ENCODE measurements around the gene MAP3K6.
"Not testable (repeated sequence)": the region's sequence is repeated elsewhere in the genome, so short reads cannot be mapped to it uniquely, and the experiment has no call there.

Gene MAP3K6, protein sequence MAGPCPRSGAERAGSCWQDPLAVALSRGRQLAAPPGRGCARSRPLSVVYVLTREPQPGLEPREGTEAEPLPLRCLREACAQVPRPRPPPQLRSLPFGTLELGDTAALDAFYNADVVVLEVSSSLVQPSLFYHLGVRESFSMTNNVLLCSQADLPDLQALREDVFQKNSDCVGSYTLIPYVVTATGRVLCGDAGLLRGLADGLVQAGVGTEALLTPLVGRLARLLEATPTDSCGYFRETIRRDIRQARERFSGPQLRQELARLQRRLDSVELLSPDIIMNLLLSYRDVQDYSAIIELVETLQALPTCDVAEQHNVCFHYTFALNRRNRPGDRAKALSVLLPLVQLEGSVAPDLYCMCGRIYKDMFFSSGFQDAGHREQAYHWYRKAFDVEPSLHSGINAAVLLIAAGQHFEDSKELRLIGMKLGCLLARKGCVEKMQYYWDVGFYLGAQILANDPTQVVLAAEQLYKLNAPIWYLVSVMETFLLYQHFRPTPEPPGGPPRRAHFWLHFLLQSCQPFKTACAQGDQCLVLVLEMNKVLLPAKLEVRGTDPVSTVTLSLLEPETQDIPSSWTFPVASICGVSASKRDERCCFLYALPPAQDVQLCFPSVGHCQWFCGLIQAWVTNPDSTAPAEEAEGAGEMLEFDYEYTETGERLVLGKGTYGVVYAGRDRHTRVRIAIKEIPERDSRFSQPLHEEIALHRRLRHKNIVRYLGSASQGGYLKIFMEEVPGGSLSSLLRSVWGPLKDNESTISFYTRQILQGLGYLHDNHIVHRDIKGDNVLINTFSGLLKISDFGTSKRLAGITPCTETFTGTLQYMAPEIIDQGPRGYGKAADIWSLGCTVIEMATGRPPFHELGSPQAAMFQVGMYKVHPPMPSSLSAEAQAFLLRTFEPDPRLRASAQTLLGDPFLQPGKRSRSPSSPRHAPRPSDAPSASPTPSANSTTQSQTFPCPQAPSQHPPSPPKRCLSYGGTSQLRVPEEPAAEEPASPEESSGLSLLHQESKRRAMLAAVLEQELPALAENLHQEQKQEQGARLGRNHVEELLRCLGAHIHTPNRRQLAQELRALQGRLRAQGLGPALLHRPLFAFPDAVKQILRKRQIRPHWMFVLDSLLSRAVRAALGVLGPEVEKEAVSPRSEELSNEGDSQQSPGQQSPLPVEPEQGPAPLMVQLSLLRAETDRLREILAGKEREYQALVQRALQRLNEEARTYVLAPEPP (N-terminal part only)
- total RNA-seq = 1.5 to 1.6 reads per million in 2 experiments

DNA sequence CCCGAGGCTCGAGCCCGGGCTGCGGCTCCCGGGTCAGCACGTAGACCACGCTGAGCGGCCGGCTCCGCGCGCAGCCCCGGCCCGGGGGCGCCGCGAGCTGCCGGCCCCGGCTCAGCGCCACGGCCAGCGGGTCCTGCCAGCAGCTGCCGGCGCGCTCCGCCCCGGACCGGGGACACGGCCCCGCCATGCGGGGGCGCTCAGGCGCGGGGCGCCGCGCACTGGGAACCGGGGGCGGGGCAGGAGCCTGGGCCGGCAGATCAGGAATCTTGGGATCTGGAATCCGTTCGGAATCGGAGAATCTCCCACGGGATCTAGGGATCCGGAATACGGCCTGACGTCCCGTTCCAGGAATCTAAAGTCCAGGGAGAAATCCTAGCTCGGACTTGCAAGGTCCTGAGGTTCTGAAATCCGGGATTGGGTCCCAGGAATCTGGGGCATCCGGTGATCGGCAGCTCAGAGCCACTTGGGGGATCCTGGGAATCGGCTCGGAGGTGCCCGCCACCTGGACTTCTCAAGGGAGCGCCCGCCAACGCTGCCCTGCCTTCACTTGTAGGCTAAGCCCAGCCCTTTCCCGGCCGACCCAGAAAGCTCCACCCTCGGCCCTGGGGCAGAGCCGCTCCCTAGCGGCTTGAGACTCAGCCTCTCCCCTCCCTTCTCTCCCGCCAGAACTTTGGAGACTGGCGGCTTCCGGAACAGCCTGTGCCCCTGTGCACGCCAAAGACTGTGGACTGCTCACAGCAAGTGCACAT is at the start of gene MAP3K6:
TSS of gene MAP3K6 (minus strand) at position 551 of the 749 bp plus-strand sequence. CDS start at position 187, 364 bp downstream.
- DNase-seq (ENCODE audit: low read depth) = no peak

DNA sequence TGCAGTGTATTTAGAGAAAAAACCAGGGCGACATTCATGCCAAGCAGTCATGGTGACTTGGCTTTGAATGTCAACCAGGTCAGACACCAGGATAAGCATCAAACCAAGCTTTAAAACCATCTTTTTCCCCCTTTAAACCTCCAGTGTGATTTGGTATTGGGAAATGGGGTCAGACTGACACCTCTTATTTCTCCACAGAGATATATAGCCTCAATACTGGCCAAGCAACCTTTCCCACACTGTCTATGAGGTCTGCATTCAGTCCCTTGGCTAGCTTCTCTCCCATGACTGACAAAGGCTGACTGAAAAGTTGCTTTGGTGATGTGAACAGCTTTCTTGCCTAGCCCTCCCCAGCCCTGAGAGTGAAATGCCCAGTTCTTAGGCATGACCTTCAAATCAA is 47.3 kb upstream of the MAP3K6 start:
- no peak for DNase-seq (ENCODE audit: low read depth)

DNA sequence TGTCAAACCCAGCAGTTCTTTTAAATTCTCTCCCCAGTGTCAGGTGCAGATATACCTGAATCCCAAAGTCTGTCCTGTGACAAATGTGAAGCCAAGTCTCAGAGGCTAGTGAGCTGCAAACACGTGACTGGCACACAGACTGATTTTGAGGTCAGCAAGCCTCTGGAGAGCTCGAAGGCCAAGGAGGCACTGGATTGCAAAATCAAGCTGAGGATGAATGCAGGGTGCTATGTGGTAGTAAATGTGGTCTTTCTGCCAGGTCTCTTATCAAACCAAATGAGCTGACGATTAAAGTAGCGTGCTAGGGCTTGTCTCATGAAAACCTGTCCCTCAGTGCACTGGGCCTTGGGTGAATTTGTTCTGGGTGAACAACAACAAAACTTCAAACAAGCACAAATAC is 46.2 kb upstream of the MAP3K6 start:
- DNase-seq (ENCODE audit: low read depth) = no peak

DNA sequence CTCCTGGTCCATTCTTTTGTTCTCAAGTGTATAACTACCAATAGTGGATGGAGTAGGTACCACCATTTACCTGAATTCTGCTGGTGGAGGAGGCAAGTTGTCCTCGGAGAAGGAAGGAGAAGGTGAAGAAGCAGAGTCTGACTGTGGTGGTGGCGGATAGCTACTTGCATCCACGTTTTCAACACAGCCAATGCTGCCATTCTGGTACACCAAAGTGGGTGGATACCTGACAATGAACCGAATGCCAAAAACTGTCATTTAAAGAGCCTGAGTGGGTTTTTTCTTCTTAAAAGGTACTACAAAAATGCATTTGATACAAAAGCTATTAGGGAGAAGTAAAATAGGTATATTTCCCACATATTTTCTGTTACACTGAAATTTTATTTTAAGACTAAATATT is 45.7 kb upstream of the MAP3K6 start:
- DNase-seq (ENCODE audit: low read depth) = no peak

DNA sequence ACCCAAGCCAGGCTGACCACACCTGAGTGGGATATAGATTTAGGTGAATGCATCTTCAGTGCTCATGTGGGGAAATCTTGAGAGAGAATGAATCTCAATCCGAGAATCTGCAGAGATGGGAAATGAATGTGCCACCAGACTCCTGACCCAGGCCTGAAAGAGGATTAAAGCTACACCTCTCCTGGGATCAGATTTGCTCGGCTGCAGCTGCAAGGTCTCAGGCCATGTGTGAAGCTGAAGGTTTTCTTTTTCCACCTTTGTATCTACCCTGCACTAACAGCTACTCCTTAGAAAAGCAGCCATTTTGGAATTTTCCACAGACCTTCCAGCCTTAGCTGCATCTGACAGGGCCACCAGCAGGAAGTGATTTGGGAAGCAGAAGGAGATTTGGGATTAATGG is 43.9 kb upstream of the MAP3K6 start:
- DNase-seq (ENCODE audit: low read depth) = no peak

DNA sequence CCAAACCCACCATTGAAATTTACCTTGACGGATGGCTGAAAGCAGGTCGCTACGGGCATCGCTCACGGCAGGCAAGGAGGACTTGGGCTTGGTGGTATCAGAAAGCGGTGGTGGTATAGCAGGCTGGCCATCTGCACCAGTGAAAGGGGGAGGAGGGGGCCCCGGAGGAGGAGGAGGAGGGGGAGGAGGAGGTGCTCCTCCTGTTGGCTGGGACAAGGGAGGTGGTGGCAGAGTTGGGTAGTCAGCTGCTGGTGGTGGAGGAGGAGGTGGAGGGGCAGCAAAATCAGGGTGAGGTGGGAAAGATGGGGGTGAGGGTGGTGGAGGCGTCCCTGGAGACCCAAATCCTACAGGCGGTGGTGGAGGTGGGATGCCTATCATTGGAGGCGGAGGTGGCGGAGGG is 42.9 kb upstream of the MAP3K6 start:
- no peak for DNase-seq (ENCODE audit: low read depth)

DNA sequence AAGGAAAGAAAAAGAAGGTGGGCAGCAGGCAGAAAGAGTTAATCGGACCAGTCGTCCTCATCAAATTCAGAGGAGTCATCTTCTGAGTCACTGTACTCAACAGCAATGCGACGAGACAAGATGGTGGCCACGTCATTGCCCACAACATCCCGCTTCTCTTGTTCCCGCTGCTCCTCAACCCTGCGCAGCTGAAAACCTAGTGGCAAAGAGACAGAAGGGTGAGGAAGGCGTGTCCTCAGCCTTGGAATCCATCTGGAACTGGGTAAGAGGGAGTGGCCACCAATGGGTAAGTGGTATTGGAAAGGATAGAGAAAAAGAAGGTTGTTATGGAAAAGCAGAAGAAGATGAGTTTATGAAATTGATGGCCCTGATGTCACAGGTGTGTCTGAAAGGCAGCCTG is 41.4 kb upstream of the MAP3K6 start:
- no peak for DNase-seq (ENCODE audit: low read depth)

DNA sequence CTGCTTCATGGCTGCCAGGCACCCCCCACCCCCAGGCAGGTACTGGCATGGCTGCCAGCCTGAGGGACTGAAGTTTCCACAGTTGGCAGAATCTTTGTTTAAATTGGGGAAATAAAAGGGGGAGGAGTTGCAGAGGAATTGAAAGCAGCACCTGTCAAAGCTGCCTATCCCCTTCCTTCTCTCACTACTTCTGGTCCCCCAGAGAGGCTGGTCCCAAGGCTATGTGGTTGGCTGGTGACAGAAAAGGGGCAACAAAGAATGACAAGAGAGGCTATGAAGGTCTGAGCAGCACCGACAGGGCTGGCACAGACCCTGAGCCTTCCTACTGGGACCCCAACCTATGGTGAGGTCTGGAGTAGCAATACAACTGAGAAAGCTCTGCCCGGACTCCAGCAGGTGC is 40.0 kb upstream of the MAP3K6 start:
- not testable (repeated sequence) for DNase-seq (ENCODE audit: low read depth)

DNA sequence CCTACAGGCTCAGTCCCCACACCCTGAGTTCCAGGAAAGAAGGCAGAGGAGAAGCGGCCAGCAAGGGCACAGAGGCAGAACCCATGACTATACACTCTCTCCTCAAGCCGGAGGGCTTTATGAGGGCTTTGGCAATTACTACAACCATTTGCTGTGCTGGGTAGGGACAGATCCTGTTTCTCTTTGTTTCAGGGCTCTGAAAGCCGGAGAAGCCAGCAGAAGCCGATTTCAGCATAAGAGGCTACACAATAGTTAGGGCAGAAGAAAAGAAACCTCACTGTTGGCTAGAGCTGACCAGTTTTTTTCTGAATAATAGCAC is 39.6 kb upstream of the MAP3K6 start:
- DNase-seq (ENCODE audit: low read depth) = no peak

DNA sequence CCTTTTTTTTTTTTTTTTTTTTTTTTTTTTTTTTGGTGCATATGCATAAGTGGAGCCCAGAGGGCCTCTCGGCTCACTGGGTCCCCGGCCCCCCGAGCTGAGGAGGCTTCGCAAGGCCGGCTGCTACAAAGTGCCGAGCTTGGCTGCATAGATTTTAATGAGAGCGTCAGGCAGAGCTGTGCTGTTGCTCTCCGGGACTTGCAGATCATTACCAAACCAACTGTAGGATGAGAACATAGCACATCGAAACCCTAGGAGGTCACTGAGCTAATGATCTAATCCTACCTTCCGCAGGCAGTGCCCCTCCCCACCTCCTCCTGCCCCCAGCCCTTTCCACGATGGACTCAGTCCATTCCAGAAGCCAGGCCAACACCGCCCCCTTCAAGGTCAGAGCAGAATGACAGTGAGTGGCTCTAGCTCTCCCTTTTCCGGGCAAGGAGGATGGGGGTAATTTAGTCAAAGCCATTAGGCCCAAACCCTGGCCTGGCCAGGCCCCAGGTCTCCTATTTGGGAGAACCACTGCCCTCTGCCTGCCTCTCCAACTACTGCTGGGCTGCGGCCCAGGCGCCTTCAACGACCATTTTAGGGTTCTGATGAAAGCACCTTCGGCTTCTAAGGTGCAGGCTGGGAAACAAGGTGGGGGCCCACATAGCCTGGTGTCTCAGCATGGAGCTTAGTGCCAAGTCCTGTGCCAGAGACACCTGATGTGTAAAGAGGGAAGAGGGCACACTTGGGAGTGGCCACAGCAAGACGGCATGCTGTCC is 39.0 kb upstream of the MAP3K6 start:
- not testable (repeated sequence) for DNase-seq (ENCODE audit: low read depth)

DNA sequence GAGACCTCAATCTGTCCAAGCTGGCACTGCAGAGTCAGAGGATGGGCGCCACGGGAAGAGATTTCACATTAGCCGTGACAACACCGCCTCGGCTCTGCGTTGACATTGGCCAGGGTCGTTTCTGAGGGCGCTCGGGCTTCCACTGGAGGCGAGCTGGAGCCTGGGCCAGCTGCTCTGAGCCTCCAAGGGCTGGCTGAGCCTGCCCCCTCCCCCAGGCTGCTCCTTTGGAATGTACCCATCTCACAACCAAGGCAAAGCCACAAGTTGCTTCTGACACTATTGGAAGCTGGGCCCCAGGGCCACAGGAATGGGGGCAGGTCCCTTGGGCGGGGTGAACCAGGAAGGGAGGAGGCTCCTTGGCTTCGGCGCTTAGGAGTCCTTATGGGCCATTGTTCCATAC is 38.3 kb upstream of the MAP3K6 start:
- no peak for DNase-seq (ENCODE audit: low read depth)

DNA sequence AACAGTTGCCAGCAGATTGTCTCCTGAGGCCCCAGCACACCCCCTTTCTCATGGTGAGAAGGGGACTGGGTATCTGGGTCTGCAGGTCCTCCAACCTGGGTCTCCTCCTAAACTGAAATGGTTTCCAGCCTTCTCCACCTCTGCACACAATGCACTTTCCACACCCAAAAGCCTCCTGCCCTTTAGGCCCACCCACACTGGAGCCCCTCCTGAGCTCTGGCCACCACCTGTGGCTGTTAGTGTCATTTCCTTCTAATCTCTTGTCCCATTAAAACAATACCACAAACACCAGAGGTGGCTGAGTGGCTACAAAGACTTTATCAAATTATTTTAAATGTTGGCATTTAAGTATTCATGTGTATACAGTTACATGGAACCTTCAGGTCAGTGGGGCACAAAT is 37.2 kb upstream of the MAP3K6 start:
- DNase-seq (ENCODE audit: low read depth) = no peak

DNA sequence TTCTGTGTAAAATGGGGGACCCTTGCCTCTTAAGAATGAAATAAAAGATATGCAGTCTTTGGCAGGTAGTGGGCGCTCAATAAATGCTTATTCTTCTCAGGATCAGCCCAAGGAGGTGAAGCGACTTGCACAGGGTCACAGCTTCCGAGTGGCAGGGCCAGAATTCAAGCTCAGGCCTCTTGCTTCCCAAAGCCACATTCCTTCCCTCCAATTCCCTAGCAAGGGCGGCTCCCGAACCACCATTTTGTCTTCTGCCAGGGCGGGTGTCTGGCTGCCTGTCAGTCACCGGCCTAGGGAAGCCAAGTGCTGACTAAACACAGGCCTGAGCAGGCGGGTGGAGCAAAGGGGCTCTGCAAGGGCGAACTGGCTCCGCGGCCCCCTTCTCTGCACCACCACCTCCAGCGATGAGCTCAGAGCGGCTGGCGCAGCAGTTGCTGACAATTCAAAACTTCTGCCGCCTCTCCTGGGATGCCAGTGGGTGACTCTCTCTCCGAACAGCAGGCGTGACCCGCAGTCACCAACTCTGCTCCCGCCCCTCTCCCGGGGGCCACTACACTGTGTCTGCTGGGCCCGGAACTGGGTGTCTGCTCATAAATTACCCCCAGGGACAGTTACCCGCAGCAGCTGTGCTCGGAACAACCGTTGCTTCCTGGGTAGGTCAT is 36.4 kb upstream of the MAP3K6 start:
- no peak for DNase-seq (ENCODE audit: low read depth)

DNA sequence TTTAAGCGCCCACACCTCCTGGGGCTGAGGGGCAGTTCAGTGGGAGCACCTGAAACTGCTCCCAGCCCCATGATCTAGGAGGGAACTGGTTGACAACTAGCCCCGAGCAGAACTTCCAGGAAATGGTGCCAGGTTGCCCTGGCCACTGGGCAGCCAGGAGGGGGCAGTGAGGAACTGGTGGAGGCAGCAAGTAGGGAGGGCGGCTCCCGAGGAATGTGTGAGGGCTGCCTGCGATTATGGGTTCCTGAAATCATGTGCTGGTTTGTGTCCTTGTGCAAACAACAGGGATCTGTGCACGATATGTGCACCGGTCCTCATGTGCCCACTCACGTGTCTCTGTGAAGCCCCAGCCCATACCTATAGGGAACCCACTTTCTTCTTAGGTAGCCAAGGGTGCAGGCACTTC is 35.6 kb upstream of the MAP3K6 start:
- DNase-seq (ENCODE audit: low read depth) = no peak

DNA sequence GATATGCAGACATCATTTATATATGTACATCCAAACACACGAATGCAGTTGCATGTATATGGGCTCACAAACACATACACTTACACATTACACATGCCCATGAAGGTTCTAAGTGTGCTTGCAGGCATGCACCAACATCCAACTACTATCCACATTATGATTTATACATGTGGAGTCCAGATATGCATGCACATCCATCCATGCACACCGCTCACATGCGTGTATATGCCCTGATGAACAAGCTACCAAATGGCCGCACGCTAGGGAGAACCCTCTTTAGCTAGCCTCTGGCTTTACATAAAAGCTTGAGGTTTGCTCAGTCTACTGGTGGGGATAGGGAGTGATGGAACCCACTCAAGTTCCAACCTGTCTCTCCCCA is 34.2 kb upstream of the MAP3K6 start:
- no peak for DNase-seq (ENCODE audit: low read depth)

DNA sequence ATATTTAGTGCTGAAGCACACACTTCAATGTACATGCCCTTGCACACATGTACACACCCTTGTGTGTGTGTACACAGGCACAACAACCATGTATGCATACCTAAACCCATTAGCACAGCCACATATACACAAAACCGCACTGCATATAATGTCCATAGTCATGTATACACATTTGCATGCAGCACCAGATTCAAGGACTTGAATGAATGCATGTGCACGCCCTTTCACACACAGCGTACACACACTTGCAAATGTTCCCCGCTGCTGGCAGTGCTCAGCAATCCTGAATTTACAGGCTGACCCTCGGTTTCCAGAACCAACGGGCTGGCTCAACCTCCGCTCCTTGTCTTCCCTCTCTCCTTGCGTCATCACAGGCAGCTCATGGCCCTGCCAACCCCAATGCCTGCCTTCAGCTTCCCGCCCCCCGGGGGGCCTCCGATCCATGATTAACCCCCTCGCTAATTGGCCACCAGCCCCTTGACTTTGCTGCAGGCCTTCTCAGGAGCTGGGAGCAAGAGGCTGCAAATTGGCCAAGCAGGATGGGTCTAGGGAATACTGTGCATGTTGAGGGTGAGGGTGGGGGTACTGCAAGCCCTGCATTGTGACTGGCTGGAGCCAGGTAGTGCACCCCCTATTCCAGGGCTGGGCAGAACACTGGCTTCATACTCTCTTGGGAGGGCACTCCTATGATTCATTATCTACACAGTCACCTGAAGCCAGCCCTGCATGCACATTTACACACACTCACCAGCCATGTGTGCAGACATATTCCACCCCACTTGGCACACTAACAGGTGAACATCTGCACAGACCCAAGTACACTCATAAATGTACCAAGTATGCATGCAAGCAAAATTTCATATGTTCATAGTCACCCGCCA is 33.6 kb upstream of the MAP3K6 start:
- DNase-seq (ENCODE audit: low read depth) = no peak

DNA sequence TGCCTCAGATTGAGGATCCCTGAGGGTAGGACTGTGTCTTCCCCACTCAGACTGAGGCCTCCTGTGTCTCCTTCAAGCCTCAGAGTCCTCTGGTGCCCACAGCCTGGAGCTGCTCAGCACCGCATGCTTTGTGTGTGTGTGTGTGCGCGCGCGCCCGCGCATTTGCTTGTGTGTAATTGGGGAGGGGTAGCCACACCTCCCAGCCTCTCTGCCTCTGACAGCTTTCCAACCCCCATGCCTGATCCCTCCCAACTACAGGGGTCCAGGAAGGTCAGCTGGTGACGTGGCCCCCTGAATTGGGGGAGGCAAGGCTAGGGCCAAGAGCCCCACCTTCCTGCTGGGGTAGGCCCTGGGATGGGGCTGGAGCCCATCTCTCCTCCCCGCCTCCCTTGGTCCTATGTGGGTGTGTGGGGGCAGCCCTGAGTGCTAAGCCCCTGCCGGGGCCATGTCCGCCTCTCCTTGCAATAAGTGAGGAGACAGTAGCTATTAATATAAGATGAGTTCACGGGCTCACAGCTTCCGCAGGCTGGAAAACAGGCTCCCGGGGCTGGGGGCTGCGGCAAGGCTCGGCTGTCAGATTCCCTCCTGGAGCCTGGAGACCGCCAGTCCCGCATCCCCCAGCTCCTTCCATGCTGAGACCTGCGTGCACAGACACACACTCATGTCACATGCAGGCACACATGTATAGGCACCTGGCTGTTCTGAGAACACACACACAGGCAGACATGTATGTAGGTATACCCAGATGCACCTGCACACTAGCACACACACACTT is 32.7 kb upstream of the MAP3K6 start:
- no peak for DNase-seq (ENCODE audit: low read depth)

DNA sequence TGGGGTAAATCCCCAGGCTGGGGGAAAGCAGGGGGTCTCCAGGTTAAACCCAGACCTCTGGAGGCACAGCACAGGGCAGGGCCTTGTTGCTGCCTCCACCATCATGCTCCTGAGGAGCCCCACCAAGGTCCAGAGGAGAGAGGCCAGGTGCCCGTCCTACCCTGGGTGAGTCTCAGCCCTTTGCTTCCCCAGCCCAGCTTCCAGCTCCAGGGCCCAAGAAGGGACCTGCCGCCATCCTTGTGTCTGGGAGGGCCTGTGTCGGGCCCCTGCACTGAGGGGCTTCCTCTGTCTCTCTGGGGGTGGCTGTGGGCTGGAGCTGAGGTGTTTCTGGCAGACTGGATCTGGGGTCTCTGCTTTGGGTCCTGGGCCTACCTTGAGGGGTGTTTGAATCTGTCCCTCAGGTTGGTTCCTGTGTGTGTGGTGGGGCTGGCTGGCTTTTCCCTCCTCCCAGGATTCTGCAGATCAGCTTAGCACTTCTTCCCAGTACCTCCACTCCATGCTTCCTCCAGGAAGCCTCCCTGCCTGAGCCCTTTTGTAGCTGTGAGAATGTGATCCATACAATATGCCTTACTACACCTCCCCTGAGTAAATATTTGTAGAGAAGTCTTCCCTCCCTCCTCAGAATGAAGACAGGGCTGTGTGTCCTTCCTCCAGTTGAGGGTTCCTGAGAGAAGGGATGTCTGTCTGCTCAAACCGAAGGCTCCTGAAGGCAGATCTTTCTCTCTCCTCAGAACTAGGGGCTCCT is 31.8 kb upstream of the MAP3K6 start:
- no peak for DNase-seq (ENCODE audit: low read depth)
